ENCODE results near the gene PUM1. TPM values are rescaled to one million over a fixed set of nuclear protein-coding genes. Genes with fewer than 3 reads are reported as not detected.

Gene PUM1
- polyA plus RNA-seq, 1 experiment = 71.3 TPM

- H3K27ac ChIP-seq (ENCODE audit: low read depth, low read length) = peak overlapping the region; percentile 69
- ChIA-PET CTCF (interaction anchor here (0.7 kb wide), 1 partner anchor 23 kb away, joined by 3 read pairs; no protein-coding TSS in a partner anchor), POLR2A (interaction anchor here (0.8 to 1.2 kb wide), 4 partner anchors 19 to 73 kb away, joined by 3 to 4 read pairs (median 4); no protein-coding TSS in a partner anchor)
- no peak for DNase-seq (ENCODE audit: low read depth, low spot score)
- H3K9me3 ChIP-seq (ENCODE audit: control insufficient read depth, insufficient read depth, low read length) = no peaks in the 10 kb centered on the region
- no peaks in the 10 kb centered on the region for H3K27me3 ChIP-seq (ENCODE audit: control insufficient read depth, insufficient read depth, low read length)
- no peak for TF ChIP-seq CTCF (IDR thresholded peaks at IDR 0.05; ENCODE audit: low read depth, low read length)
- H3K4me3 ChIP-seq (ENCODE audit: low read depth, low read length) = no peak overlapping the region; the same call in 1 of the 2 replicates
Measured at GRCh38 chr1:31006747-31007146, 58.8 kb downstream of the PUM1 start.

- Histone ChIP-seq H3K9me3 (ENCODE audit: control insufficient read depth, insufficient read depth, low read length) (no peaks in the 10 kb centered on the region), H3K4me3 (ENCODE audit: low read depth, low read length) (no peak overlapping the region), H3K27me3 (ENCODE audit: control insufficient read depth, insufficient read depth, low read length) (no peaks in the 10 kb centered on the region), H3K27ac (ENCODE audit: low read depth, low read length) (no peak overlapping the region)
- no peak for TF ChIP-seq CTCF (IDR thresholded peaks at IDR 0.05; ENCODE audit: low read depth, low read length)
- no peak for DNase-seq (ENCODE audit: low read depth, low spot score)
- POLR2A ChIA-PET = no interaction called here
- CTCF ChIA-PET = no interaction called here
Measured at GRCh38 chr1:31005617-31006166, 59.8 kb downstream of the PUM1 start.

- ChIA-PET CTCF (no interaction called here), POLR2A (no interaction called here)
- H3K27ac ChIP-seq (ENCODE audit: low read depth, low read length) = no peak overlapping the region
- no peak overlapping the region for H3K4me3 ChIP-seq (ENCODE audit: low read depth, low read length)
- no peak for TF ChIP-seq CTCF (IDR thresholded peaks at IDR 0.05; ENCODE audit: low read depth, low read length)
- no peak for DNase-seq (ENCODE audit: low read depth, low spot score)
- H3K9me3 ChIP-seq (ENCODE audit: control insufficient read depth, insufficient read depth, low read length) = no peaks in the 10 kb centered on the region
- no peaks in the 10 kb centered on the region for H3K27me3 ChIP-seq (ENCODE audit: control insufficient read depth, insufficient read depth, low read length)
Measured at GRCh38 chr1:31005198-31005597, 60.3 kb downstream of the PUM1 start.

GRCh38 chr1:31004231-31004621 is 61.3 kb downstream of the PUM1 start:
- DNase-seq (ENCODE audit: low read depth, low spot score) = no peak
- no peak overlapping the region for H3K4me3 ChIP-seq (ENCODE audit: low read depth, low read length)
- CTCF ChIA-PET = no interaction called here
- no peak for TF ChIP-seq CTCF (IDR thresholded peaks at IDR 0.05; ENCODE audit: low read depth, low read length)
- H3K27ac ChIP-seq (ENCODE audit: low read depth, low read length) = no peak overlapping the region
- no peaks in the 10 kb centered on the region for H3K27me3 ChIP-seq (ENCODE audit: control insufficient read depth, insufficient read depth, low read length)
- POLR2A ChIA-PET = no interaction called here
- no peaks in the 10 kb centered on the region for H3K9me3 ChIP-seq (ENCODE audit: control insufficient read depth, insufficient read depth, low read length)

- CTCF ChIA-PET = no interaction called here
- POLR2A ChIA-PET = interaction anchor here (0.6 kb wide), 1 partner anchor 138 kb away, joined by 3 read pairs; no protein-coding TSS in a partner anchor
Measured at GRCh38 chr1:31003613-31004230, 61.8 kb downstream of the PUM1 start.

More at GRCh38 chr1:31003613-31004230, 61.8 kb downstream of the PUM1 start:
- DNase-seq (ENCODE audit: low read depth, low spot score) = no peak
- no peak overlapping the region for H3K27ac ChIP-seq (ENCODE audit: low read depth, low read length)
- H3K9me3 ChIP-seq (ENCODE audit: control insufficient read depth, insufficient read depth, low read length) = no peaks in the 10 kb centered on the region
- no peak for TF ChIP-seq CTCF (IDR thresholded peaks at IDR 0.05; ENCODE audit: low read depth, low read length)
- H3K27me3 ChIP-seq (ENCODE audit: control insufficient read depth, insufficient read depth, low read length) = no peaks in the 10 kb centered on the region
- H3K4me3 ChIP-seq (ENCODE audit: low read depth, low read length) = no peak overlapping the region

Data from AG04450 (cell line).